GM21529 (cell line): ENCODE data around the gene POLRMT.
"Not testable (repeated sequence)": the region's sequence is repeated elsewhere in the genome, so short reads cannot be mapped to it uniquely, and the experiment has no call there.

ENCODE experiments used
- ATAC-seq: cut with Tn5 transposase; IDR thresholded peaks from one replicate; pipeline ENCODE4 v1.9.1; 2021; ENCODE audit not compliant: unreplicated experiment

Gene POLRMT

DNA sequence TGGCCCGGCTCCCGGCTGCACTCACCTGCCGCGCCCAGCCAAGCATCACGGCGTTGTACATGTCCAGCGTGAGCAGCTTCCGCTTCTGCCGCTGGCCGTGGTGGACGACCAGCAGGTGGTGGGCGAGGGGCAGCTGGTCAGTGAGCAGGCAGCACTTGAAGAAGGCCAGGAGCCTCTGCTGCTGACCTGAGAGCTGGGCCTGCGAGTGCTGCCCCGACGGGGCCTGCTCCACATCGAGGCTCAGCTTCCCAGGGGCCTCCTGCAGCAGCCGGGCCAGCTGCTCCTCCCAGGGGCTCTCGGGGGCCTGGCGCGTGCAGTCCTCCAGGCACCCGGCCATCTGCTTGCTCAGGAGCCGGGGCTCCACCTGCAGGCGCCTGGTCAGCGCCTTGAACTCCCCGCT is 3.8 kb downstream of the POLRMT start:
- ATAC-seq = not testable (repeated sequence)

DNA sequence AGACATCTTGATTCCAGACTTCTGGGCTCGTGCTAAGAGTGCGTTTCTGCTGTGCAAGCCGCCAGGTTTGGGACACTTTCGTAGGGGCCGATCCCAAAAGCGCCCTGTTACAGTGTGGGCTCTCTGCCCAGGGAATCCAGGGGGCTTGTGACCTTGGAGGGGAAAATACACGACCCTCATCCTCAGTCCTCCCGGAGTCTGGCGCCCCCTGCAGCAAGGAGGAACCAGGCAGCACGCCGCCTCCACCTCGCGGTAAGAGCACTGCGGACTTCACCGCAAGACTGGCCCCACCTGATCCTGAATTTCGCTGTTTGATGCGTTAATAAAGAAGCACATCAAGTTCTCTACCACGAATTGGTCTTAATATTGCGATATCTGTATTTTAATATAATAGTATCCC is 5.2 kb downstream of the POLRMT start:
- ATAC-seq = no peak

GRCh38 chr19:626566-626965 is 6.8 kb downstream of the POLRMT start:
- ATAC-seq = not testable (repeated sequence)

- no peak for ATAC-seq
Observed at GRCh38 chr19:625257-625656, 8.1 kb downstream of the POLRMT start.

GRCh38 chr19:624433-625109 is 8.8 kb downstream of the POLRMT start:
- no peak for ATAC-seq

GRCh38 chr19:623974-624373 is 9.4 kb downstream of the POLRMT start:
- no peak for ATAC-seq

GRCh38 chr19:623175-623916 is 10.0 kb downstream of the POLRMT start:
- ATAC-seq = no peak

GRCh38 chr19:622666-623065 is 10.7 kb downstream of the POLRMT start:
- ATAC-seq = no peak

DNA sequence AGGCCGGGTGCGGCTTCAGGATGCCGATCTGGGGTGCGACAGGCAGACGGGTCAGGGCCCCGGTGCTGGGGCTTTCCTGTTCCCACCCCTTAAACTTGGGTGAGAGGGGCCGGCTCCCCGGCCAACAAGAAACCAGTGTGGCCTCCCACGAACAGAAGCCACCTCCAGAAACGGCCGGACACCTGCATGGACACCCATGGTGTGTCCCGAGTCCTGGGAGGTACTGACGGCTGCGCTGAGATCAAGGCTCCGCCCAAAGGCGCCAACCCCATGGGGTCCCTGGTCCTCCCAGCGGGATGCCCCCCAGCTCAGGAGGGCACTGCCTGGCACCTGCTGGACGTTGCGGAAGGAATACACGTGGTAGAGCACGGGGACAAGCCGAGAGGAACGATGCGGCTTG is 11.5 kb downstream of the POLRMT start:
- no peak for ATAC-seq

DNA sequence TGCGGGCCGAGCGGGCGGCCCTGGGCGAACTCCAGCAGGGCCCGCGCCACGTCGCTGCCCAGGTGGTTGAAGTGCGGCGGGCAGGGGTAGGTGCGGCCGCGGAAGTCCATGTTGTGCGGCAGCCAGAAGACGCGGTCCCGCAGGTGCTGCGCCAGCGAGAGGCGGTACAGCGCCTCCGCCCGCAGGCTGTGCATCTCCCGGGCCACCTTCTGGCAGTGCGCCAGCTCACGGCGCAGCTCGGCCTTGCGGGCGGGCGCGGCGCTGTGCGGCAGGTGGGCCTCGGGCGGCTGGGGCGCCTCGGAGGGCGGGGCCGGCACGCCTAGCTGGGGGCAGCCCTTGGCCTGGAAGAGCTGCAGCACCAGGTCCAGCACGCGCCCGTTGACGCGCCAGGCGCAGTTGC is 12.1 kb downstream of the POLRMT start:
- ATAC-seq = not testable (repeated sequence)

DNA sequence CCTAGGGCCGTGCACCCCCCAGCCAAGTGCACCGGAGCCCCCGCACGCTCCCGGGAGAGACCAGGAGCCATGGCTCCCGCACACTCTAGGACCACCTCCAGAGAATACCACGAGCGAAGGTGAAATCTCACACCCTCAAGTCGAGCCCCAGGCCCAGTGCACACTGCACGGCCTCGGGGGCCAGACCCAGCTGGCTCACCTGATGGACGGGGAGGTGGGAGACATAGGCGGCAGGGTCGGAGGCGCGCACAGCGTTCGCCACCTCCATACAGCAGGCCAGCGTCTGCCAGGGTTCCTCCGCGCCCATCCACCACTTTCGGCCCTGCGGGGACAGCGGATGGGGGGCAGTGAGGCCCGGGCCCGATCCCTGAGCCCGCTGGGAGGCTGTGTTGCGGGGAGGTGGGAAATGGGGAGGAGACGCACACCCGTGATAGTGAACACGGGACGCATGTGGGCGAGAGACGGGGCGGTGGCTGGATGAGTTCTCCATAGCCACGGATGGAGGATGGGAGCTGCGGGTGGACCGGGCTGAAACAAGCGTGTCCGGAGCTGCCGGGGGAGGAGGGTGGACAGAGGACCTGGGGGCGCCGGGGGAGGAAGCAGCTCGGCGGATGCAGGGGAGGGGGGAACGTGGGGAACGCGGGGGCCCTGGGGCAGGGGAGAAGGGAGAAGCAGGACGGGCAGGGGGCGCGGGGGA is 13.0 kb downstream of the POLRMT start:
- ATAC-seq = no peak

DNA sequence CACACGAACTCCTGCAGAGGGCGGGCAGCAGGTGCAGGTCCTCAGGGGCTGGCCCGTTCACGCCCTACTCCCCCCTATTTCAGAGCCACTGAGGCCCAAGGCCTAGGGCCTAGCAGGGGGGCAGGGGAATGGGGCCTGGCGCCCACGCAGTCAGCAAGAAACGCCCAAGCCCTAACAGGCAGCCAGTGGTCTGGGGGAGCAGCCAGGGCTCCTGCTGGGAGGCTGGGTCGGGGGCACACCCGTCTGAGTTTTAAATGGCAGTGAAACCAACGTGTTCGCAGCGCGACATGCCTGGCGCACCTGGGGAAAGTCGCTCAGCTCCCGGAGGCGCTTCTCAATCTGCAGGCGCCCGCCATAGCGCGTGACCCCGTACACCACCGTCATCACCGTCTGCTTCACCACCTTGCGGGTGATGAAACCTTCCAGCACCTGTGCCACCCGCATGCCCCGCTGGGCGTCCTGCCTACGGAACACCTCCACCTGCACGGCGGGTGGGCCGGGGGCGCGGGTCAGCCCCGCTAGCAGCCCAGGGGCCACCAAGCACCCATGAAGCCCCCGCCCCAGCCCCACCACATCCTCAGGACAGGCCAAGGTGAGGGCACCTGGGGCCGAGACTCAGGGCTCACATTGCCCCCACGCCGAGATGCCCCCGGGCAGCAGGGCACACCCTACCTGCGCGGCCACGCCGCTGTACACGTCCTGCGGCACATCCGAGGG is 13.9 kb downstream of the POLRMT start:
- no peak for ATAC-seq

GRCh38 chr19:618674-619285 is 14.6 kb downstream of the POLRMT start:
- ATAC-seq = no peak

- no peak for ATAC-seq
Observed at GRCh38 chr19:618247-618619, 15.1 kb downstream of the POLRMT start.

- ATAC-seq = no peak
Observed at GRCh38 chr19:617551-618246, 15.6 kb downstream of the POLRMT start.

DNA sequence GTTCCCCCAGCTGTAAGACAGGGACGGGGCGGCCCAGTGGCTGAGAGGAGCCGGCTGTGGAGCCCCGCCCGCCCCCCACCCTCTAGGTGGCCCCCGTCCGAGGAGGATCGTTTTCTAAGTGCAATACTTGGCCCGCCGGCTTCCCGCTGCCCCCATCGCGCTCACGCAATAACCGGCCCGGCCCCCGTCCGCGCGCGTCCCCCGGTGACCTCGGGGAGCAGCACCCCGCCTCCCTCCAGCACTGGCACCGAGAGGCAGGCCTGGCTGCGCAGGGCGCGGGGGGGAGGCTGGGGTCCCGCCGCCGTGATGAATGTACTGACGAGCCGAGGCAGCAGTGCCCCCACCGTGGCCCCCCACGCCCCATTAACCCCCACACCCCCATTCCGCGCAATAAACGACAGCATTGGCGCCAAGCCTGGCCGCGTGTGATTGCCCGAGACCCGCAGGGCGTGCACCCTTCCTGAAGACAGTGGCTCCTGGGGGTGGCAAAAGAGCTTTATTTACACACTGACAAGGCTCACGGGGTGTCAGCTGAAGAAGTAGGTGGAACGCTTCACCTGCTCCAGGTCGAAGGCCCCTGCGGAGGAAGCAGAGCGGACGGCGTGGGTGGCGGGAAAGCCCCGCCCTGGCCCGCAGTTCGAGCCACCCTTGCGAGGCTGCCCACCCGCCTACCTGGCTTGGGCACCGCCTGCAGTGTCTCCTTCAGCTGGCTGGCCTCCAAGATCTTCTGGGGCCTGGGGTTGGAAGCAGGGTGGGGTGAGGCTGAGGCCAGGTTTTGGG is 16.4 kb downstream of the POLRMT start:
- no peak for ATAC-seq

DNA sequence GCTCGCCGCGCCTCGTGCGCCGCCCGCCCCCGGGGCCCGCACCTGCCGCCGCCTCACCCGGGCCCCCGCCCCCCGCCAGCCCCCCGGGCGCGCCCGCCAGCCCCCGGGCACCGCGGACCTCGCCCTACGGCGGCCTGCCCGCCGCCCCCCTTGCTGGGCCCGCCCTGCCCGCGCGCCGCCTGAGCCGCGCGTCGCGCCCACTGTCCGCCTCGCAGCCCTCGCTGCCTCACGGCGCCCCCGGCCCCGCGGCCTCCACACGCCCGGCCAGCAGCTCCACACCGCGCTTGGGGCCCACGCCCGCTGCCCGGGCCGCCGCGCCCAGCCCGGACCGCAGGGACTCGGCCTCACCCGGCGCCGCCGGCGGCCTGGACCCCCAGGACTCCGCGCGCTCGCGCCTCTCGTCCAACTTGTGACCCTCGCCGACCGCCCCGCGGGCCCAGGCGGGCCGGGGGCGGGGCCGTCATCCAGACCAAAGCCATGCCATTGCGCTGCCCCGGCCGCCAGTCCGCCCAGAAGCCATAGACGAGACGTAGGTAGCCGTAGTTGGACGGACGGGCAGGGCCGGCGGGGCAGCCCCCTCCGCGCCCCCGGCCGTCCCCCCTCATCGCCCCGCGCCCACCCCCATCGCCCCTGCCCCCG is 17.2 kb downstream of the POLRMT start:
- no peak for ATAC-seq

GRCh38 chr19:615619-616018 is 17.7 kb downstream of the POLRMT start:
- no peak for ATAC-seq
